Keratinocyte (primary cell): ENCODE measurements around the gene MAGI2. TPM values are rescaled to one million over a fixed set of nuclear protein-coding genes. Genes with fewer than 3 reads are reported as not detected.

ENCODE experiments used
- DNase-seq: peaks from one replicate; pipeline ENCODE4 v3.0.0-alpha.2; 2011; ENCODE audit warnings: low read depth, missing footprints, low spot score
- FAIRE-seq: peaks from 2 replicates; lab custom pipeline; 2011; peaks lifted over from hg19 to GRCh38; lab: Jason Lieb, UNC
- H2AFZ ChIP-seq: 2 replicates; pipeline ENCODE4 v1.6.0; 2012; ENCODE audit warnings: low read length, control low read depth, inconsistent platforms; ENCODE audit not compliant: control insufficient read depth
- H3K27ac ChIP-seq: 2 replicates; pipeline ENCODE4 v1.5.1; 2011; ENCODE audit warnings: low read length; ENCODE audit not compliant: control insufficient read depth, insufficient read depth
- H3K27me3 ChIP-seq: 3 replicates; pipeline ENCODE4 v1.6.0; 2011; ENCODE audit warnings: low read length; ENCODE audit not compliant: control insufficient read depth, insufficient read depth; ENCODE audit errors: extremely low read depth
- H3K36me3 ChIP-seq, 2 experiments: 2 replicates in 1 of 2; 3 replicates in 1 of 2; pipeline ENCODE4 v1.5.1; 2011; ENCODE audit warnings: low read length in 2 of 2, mild to moderate bottlenecking in 1 of 2; ENCODE audit not compliant: control insufficient read depth in 2 of 2, insufficient read depth in 2 of 2; ENCODE audit errors: extremely low read depth in 1 of 2
- H3K4me1 ChIP-seq: 3 replicates; pipeline ENCODE4 v1.5.1; 2011; ENCODE audit warnings: low read length; ENCODE audit not compliant: control insufficient read depth, insufficient read depth; ENCODE audit errors: extremely low read depth
- H3K4me2 ChIP-seq: 3 replicates; pipeline ENCODE4 v1.6.0; 2011; ENCODE audit warnings: low read depth, low read length; ENCODE audit not compliant: control insufficient read depth, insufficient read depth; ENCODE audit errors: extremely low read depth
- H3K4me3 ChIP-seq, 3 experiments: fragments of 200-600 bp in 1 of 3; sonication (generic) in 1 of 3; 2 replicates in 2 of 3; 3 replicates in 1 of 3; pipeline ENCODE4 v1.5.1; 2011 to 2016; ENCODE audit warnings: low read length in 3 of 3, mild to moderate bottlenecking in 3 of 3, control low read depth in 2 of 3, inconsistent platforms in 1 of 3, low read depth in 1 of 3, mixed read lengths in 1 of 3, mixed run types in 1 of 3, moderate library complexity in 1 of 3; ENCODE audit not compliant: control insufficient read depth in 2 of 3, insufficient read depth in 2 of 3; ENCODE audit errors: extremely low read depth in 1 of 3
- H3K79me2 ChIP-seq: 2 replicates; pipeline ENCODE4 v1.6.0; 2012; ENCODE audit warnings: low read length; ENCODE audit not compliant: control insufficient read depth, insufficient read depth
- H3K9ac ChIP-seq: 3 replicates; pipeline ENCODE4 v1.6.0; 2011; ENCODE audit warnings: low read length; ENCODE audit not compliant: control insufficient read depth, insufficient read depth; ENCODE audit errors: extremely low read depth
- H3K9me1 ChIP-seq: 3 replicates; pipeline ENCODE4 v1.6.0; 2011; ENCODE audit warnings: low read length; ENCODE audit not compliant: control insufficient read depth, insufficient read depth; ENCODE audit errors: extremely low read depth
- H3K9me3 ChIP-seq: 2 replicates; pipeline ENCODE4 v1.5.1; 2012; ENCODE audit warnings: low read depth, low read length; ENCODE audit not compliant: control insufficient read depth
- H4K20me1 ChIP-seq: 3 replicates; pipeline ENCODE4 v1.6.0; 2011; ENCODE audit warnings: low read length; ENCODE audit not compliant: control insufficient read depth, insufficient read depth; ENCODE audit errors: extremely low read depth
- CTCF ChIP-seq, 3 experiments: IDR thresholded peaks in 1 of 3; conservative IDR thresholded peaks in 1 of 3; optimal IDR thresholded peaks in 1 of 3; 2 replicates in 2 of 3; 3 replicates in 1 of 3; pipeline versions ENCODE3 to v1.5.1; 2011; ENCODE audit warnings: low read length in 3 of 3, mild to moderate bottlenecking in 3 of 3, moderate library complexity in 2 of 3, control low read depth in 1 of 3, inconsistent platforms in 1 of 3; ENCODE audit not compliant: insufficient read depth in 2 of 3; ENCODE audit errors: extremely low read depth in 1 of 3
- EZH2 ChIP-seq: IDR thresholded peaks from one replicate; pipeline ENCODE4 v1.6.1; 2012; ENCODE audit warnings: inconsistent platforms, mild to moderate bottlenecking, low read length, moderate library complexity
- dilution Hi-C: fragments of 300-500 bp; cut with MboI; formaldehyde crosslinking; loops from one replicate; pipeline ENCODE4 v1.7.0; 2020; ENCODE audit warnings: low sequenced_read_pairs; ENCODE audit not compliant: extremely low pct_ligation_motif_present
- polyA plus RNA-seq, 5 experiments: library from polyadenylated mRNA; depleted of rRNA in 3 of 5; stranded (reverse) in 3 of 5; stranded (forward) in 1 of 5; unstranded in 1 of 5; fragments of >200 nt; gene quantifications; 1 replicate in 1 of 5; 2 replicates in 3 of 5; 3 replicates in 1 of 5; pipeline versions ENCODE4 v1.2.1 to v1.2.3, GENCODE V29; 2011 to 2012; ENCODE audit warnings: missing spikeins in 2 of 5, low read depth in 1 of 5, low replicate concordance in 1 of 5

The MAGI2 gene
- polyA plus RNA-seq, 1 donor (not counting 4 experiments of a cell fraction or from before 2014, with no cell fraction given) = 0.07 TPM

DNA sequence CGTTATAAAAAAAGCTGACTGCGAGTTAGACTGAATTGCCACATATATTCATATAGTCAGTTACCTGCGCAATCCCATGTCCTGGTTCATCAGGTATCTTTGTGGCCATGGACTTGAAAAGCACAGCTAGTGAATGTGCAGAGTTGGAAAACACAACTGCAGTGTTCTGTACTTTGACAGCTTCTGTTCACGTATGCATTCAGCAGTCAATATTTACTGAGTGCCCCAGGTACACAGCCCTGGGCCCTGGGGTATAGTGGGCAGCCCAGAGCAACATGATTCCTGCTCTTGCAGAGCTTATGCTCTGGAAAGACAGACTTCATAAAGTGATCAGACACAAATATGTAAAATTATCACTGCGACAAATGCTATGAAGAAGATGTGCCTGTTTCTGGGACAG is 1341.0 kb downstream of the MAGI2 start:
- FAIRE-seq = no peak
- no peak overlapping the region for H3K27ac ChIP-seq
- H3K9ac ChIP-seq = no peak overlapping the region
- no peaks in the 10 kb centered on the region for H3K36me3 ChIP-seq
- H3K9me3 ChIP-seq = no peaks in the 10 kb centered on the region
- H3K4me3 ChIP-seq = no peak overlapping the region
- no peak overlapping the region for H2AFZ ChIP-seq
- TF ChIP-seq CTCF (optimal IDR thresholded peaks at IDR 0.05 in 1 of 3, IDR thresholded peaks at IDR 0.05 in 1 of 3, conservative IDR thresholded peaks at IDR 0.05 in 1 of 3; ENCODE audit: extremely low read depth in 1 of 3, insufficient read depth in 2 of 3, low read length in 3 of 3) = no peak
- TF ChIP-seq EZH2 = no peak
- H3K79me2 ChIP-seq = no peaks in the 10 kb centered on the region
- H3K4me1 ChIP-seq = peaks cover 2% of the 10 kb centered on the region
- H3K27me3 ChIP-seq = no peaks in the 10 kb centered on the region
- no peak for DNase-seq
- no peaks in the 10 kb centered on the region for H3K9me1 ChIP-seq
- no peak overlapping the region for H3K4me2 ChIP-seq
- no peaks in the 10 kb centered on the region for H4K20me1 ChIP-seq
- dilution Hi-C loops = no loop called here

DNA sequence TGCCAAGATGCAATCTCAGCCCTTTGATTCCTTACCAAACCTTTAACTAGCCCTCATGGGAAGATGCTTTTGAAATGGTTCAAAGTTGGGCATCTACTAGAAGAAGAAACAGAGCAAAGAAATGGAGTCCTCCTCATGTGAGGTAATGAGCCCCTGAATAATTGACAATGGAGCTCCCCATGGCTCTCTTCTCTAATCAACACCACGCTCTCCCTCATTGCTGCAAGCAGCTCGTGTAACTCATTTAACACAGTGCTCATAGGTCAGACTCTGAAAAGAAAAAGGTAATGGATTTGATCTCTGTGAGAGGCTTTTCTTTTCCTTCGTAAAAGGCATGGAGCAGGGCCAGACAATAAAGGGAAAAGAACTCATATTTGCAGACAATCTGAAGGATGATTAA is 1342.1 kb downstream of the MAGI2 start:
- Histone ChIP-seq H3K9me3 (no peaks in the 10 kb centered on the region), H4K20me1 (no peaks in the 10 kb centered on the region), H3K79me2 (no peaks in the 10 kb centered on the region), H3K27me3 (no peaks in the 10 kb centered on the region), H3K4me1 (peaks cover 2% of the 10 kb centered on the region), H3K4me3 (no peak overlapping the region), H2AFZ (no peak overlapping the region), H3K9me1 (no peaks in the 10 kb centered on the region), H3K36me3 (no peaks in the 10 kb centered on the region), H3K9ac (no peak overlapping the region), H3K4me2 (no peak overlapping the region), H3K27ac (no peak overlapping the region)
- no peak for DNase-seq
- no peak for TF ChIP-seq CTCF (optimal IDR thresholded peaks at IDR 0.05 in 1 of 3, IDR thresholded peaks at IDR 0.05 in 1 of 3, conservative IDR thresholded peaks at IDR 0.05 in 1 of 3; ENCODE audit: extremely low read depth in 1 of 3, insufficient read depth in 2 of 3, low read length in 3 of 3)
- no peak for TF ChIP-seq EZH2
- dilution Hi-C loops = no loop called here
- FAIRE-seq = no peak
